ENCODE results near the gene RESF1. TPM values are rescaled to one million over a fixed set of nuclear protein-coding genes. Genes with fewer than 3 reads are reported as not detected.

Gene RESF1
- total RNA-seq, 1 experiment from 2014 or later, result 64.7 TPM

DNA sequence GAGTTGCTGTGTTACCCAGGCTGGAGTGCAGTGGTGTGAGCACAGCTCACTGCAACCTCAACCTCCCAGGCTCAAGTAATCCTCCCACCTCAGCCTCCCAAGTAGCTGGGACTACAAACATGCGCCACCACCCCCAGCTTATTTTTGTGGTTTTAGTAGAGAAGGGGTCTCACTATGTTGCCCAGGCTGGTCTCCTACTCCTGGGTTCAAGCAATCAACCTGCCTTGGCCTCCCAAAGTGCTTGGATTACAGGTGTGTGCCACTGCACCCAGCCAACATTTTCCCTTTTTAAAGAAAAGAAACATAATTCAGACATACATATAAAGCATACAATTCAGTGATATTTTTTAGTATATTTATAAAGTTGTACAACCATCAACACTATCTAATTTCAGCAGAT lies 44.4 kb downstream of the RESF1 start:
- no peak overlapping the region for H3K4me2 ChIP-seq (ENCODE audit: low read length)
- peaks cover 0 to under 1% of the 10 kb centered on the region in 2 experiments; a peak in 1 of 4 replicates for H3K36me3 ChIP-seq (ENCODE audit: control insufficient read depth in 1 of 2, insufficient read depth in 2 of 2, low read length in 2 of 2)
- no peak overlapping the region for H3K4me3 ChIP-seq (replicated peaks in 1 of 2; ENCODE audit: low read depth in 1 of 2, low read length in 2 of 2)
- no peaks in the 10 kb centered on the region for H3K4me1 ChIP-seq (ENCODE audit: control insufficient read depth in 1 of 2, insufficient read depth in 2 of 2, low read length in 2 of 2)
- ChIA-PET POLR2A (no interaction called here), RAD21 (ENCODE audit: low non-redundant PET in 1 of 2, low total read pairs in 2 of 2, uncharacterized antibody in 2 of 2, unreplicated experiment in 2 of 2) (interaction anchor here in 1 of 2 experiments (0.6 kb wide), 1 partner anchor 205 kb away, joined by 5 read pairs; no protein-coding TSS in a partner anchor), CTCF (no interaction called here)
- intact Hi-C loops (cut with micrococcal nuclease), result no loop called here
- no peaks in the 10 kb centered on the region for H3K27me3 ChIP-seq (ENCODE audit: insufficient read depth, low read length)
- H4K20me1 ChIP-seq (ENCODE audit: insufficient read depth), result no peaks in the 10 kb centered on the region
- H3K9me2 ChIP-seq (ENCODE audit: insufficient read depth), result no peaks in the 10 kb centered on the region
- ATAC-seq (no peak), DNase-seq (ENCODE audit: low read depth, low spot score) (no peak)
- H3K27ac ChIP-seq (ENCODE audit: low read depth, low read length), result no peak overlapping the region
- no peaks in the 10 kb centered on the region for H3K9me3 ChIP-seq (ENCODE audit: control insufficient read depth in 1 of 2, insufficient read depth in 1 of 2, low read depth in 1 of 2, low read length in 2 of 2)
- H3K79me2 ChIP-seq (ENCODE audit: insufficient read depth, low read length), result no peaks in the 10 kb centered on the region
- H2AFZ ChIP-seq (ENCODE audit: low read depth, low read length, poor library complexity, severe bottlenecking), result no peak overlapping the region
- BruUV-seq (replicated peaks), result no TSS peak
- TF ChIP-seq POLR2A (IDR thresholded peaks at IDR 0.05; ENCODE audit: borderline replicate concordance, extremely low read depth, insufficient read depth, insufficient read length), result no peak
- no peak for TF ChIP-seq CEBPB (IDR thresholded peaks at IDR 0.05; ENCODE audit: low read depth)
- no peak for TF ChIP-seq FOSL1 (IDR thresholded peaks at IDR 0.05; ENCODE audit: low read depth)
- no peak for TF ChIP-seq EZH2 (IDR thresholded peaks at IDR 0.05)
- TF ChIP-seq EZH2phosphoT487 (IDR thresholded peaks at IDR 0.05; ENCODE audit: borderline replicate concordance), result no peak
- TF ChIP-seq YY1 (IDR thresholded peaks at IDR 0.05; ENCODE audit: extremely low read depth, insufficient replicate concordance, low read depth, low read length), result no peak
- no peak for TF ChIP-seq RAD21 (IDR thresholded peaks at IDR 0.05; ENCODE audit: low read depth)
- TF ChIP-seq ATF3 (IDR thresholded peaks at IDR 0.05), result no peak
- no peak for TF ChIP-seq SRF (IDR thresholded peaks at IDR 0.05; ENCODE audit: low read depth)
- TF ChIP-seq, protein P1, sequence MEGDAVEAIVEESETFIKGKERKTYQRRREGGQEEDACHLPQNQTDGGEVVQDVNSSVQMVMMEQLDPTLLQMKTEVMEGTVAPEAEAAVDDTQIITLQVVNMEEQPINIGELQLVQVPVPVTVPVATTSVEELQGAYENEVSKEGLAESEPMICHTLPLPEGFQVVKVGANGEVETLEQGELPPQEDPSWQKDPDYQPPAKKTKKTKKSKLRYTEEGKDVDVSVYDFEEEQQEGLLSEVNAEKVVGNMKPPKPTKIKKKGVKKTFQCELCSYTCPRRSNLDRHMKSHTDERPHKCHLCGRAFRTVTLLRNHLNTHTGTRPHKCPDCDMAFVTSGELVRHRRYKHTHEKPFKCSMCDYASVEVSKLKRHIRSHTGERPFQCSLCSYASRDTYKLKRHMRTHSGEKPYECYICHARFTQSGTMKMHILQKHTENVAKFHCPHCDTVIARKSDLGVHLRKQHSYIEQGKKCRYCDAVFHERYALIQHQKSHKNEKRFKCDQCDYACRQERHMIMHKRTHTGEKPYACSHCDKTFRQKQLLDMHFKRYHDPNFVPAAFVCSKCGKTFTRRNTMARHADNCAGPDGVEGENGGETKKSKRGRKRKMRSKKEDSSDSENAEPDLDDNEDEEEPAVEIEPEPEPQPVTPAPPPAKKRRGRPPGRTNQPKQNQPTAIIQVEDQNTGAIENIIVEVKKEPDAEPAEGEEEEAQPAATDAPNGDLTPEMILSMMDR (IDR thresholded peaks at IDR 0.05 in 2 of 3, conservative IDR thresholded peaks at IDR 0.05 in 1 of 3; ENCODE audit: borderline replicate concordance in 1 of 3, insufficient read depth in 1 of 3, low read depth in 2 of 3, low read length in 2 of 3), result no peak
- TF ChIP-seq ZBTB33 (IDR thresholded peaks at IDR 0.05; ENCODE audit: extremely low read depth, insufficient replicate concordance, low read length), result no peak
- TF ChIP-seq ELF1 (IDR thresholded peaks at IDR 0.05; ENCODE audit: borderline replicate concordance, low read depth), result no peak
- no peak for TF ChIP-seq TCF7L2 (IDR thresholded peaks at IDR 0.05; ENCODE audit: borderline replicate concordance, extremely low read depth, insufficient read depth, insufficient read length)
- TF ChIP-seq POLR2AphosphoS5 (IDR thresholded peaks at IDR 0.05; ENCODE audit: low read depth, low read length), result no peak
- TF ChIP-seq, protein P2, sequence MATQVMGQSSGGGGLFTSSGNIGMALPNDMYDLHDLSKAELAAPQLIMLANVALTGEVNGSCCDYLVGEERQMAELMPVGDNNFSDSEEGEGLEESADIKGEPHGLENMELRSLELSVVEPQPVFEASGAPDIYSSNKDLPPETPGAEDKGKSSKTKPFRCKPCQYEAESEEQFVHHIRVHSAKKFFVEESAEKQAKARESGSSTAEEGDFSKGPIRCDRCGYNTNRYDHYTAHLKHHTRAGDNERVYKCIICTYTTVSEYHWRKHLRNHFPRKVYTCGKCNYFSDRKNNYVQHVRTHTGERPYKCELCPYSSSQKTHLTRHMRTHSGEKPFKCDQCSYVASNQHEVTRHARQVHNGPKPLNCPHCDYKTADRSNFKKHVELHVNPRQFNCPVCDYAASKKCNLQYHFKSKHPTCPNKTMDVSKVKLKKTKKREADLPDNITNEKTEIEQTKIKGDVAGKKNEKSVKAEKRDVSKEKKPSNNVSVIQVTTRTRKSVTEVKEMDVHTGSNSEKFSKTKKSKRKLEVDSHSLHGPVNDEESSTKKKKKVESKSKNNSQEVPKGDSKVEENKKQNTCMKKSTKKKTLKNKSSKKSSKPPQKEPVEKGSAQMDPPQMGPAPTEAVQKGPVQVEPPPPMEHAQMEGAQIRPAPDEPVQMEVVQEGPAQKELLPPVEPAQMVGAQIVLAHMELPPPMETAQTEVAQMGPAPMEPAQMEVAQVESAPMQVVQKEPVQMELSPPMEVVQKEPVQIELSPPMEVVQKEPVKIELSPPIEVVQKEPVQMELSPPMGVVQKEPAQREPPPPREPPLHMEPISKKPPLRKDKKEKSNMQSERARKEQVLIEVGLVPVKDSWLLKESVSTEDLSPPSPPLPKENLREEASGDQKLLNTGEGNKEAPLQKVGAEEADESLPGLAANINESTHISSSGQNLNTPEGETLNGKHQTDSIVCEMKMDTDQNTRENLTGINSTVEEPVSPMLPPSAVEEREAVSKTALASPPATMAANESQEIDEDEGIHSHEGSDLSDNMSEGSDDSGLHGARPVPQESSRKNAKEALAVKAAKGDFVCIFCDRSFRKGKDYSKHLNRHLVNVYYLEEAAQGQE (IDR thresholded peaks at IDR 0.05; ENCODE audit: low read depth), result no peak
- no peak for TF ChIP-seq SP1 (IDR thresholded peaks at IDR 0.05; ENCODE audit: low read depth)
- no peak for TF ChIP-seq SIN3A (IDR thresholded peaks at IDR 0.05; ENCODE audit: low read depth)
- TF ChIP-seq, protein P3, sequence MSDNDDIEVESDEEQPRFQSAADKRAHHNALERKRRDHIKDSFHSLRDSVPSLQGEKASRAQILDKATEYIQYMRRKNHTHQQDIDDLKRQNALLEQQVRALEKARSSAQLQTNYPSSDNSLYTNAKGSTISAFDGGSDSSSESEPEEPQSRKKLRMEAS (IDR thresholded peaks at IDR 0.05), result no peak
- TF ChIP-seq JUND (IDR thresholded peaks at IDR 0.05), result no peak
- H3K9ac ChIP-seq (ENCODE audit: low read length), result no peak overlapping the region

Data from HCT116 (cell line).